ENCODE results near the gene SOX18.

- TF ChIP-seq CEBPB (IDR thresholded peaks at IDR 0.05) (no peak), TAF1 (IDR thresholded peaks at IDR 0.05; ENCODE audit: low read depth) (no peak), YY1 (IDR thresholded peaks at IDR 0.05; ENCODE audit: low read depth) (no peak), EP300 (IDR thresholded peaks at IDR 0.05; ENCODE audit: borderline replicate concordance) (no peak), EGR1 (IDR thresholded peaks at IDR 0.05) (no peak), TCF12 (IDR thresholded peaks at IDR 0.05; ENCODE audit: low read depth) (no peak), REST (IDR thresholded peaks at IDR 0.05; ENCODE audit: low read depth) (no peak), MAX (IDR thresholded peaks at IDR 0.05) (no peak), CREB1 (IDR thresholded peaks at IDR 0.05; ENCODE audit: low read depth) (no peak), USF1 (IDR thresholded peaks at IDR 0.05) (no peak), RAD21 (IDR thresholded peaks at IDR 0.05; ENCODE audit: low read depth) (no peak), ZBTB7A (IDR thresholded peaks at IDR 0.05; ENCODE audit: low read depth) (no peak)
These were observed 37.4 kb upstream of the SOX18 start for GRCh38 chr20:64086801-64087200.

Measured in Ishikawa (cell line).